Cardiac ventricle fibroblast (primary cell): ENCODE results near the gene RPL28. TPM values are rescaled to one million over a fixed set of nuclear protein-coding genes. Genes with fewer than 3 reads are reported as not detected.

Source experiments
- total RNA-seq: library from RNA; depleted of rRNA; stranded (reverse); fragments of >200 nt; gene quantifications from 2 replicates; pipeline ENCODE4 v1.2.3, GENCODE V29; 2015

RPL28 gene
- total RNA-seq, result 656 and 731 TPM in 2 replicates

DNA sequence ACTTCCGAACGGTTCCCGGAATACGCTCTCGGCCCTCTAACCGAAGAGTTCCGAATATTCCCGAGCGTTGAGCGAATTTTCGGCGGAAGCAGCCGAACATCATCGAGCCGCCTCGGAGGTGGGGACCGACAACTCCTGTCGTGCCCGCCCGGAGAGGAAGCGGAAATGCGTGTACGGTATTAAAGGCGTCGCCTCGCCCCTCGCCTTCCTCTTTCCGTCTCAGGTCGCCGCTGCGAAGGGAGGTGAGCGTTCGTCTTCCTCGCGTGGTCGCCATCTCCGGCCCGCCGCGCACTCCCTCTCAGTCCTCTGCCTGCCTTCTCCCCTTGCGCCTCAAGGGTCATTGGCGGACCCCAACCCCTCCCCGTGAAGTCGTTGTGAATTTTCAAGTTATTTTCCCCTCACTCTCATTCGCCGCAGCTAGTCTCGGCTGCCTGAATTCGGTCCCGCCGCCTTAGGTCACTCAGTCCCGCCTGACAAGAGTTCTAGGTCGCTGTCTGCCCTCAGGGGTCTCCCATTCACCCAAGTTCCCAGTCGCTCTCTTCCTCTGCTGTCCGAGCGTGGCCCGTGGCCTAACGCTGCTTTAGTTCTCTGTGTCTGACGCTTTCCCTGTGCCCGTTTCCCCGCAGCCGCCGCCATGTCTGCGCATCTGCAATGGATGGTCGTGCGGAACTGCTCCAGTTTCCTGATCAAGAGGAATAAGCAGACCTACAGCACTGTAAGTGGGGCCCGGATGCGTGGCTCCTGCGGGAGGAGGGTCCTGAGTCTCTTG is at the start of gene RPL28:
TSS of gene RPL28 (plus strand) at position 209 of the 769 bp plus-strand sequence. CDS start at position 635, 426 bp downstream.

DNA sequence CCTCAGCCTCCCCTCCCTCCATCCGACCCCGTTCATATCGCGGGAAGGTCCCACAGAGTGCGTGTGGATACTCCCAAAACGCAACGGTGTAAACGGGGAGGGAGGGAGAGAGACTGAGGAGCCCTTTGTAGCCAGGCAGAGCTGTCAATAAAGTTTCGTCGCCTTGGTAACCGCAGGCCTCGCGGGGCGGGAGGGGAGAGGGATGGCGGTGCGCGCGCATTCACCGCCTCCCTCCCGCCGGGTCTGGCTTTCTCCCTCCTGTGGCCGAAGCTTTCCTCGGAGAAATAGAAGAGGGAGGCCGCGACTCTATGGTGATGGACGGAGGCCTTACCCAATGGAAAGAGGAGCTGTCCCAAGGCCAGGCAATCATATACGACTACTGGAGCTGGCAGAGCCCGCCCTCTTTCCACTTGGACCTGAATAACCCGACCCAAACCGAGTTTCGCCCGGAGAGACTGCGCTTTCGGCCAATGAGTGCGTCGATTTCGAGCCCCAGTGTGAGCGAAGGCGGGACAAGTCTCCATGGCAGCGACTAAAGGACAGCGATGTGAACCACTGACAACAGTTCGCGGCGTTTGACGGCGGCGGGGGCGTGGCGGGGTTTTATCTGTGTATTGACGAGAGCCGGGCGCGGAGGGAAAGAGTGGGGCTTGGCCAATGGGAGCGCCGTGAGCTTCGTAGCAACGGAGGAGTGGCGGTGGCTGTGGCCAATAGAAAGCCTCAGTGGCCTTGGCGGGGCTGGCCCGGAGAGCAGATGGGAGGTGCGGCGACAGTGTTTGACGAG is 46.4 kb upstream of the RPL28 start, which contains the start of gene KMT5C:
TSS of gene KMT5C (plus strand) at position 772 of the 784 bp plus-strand sequence. CDS start 2,061 bp downstream, outside the sequence.

DNA sequence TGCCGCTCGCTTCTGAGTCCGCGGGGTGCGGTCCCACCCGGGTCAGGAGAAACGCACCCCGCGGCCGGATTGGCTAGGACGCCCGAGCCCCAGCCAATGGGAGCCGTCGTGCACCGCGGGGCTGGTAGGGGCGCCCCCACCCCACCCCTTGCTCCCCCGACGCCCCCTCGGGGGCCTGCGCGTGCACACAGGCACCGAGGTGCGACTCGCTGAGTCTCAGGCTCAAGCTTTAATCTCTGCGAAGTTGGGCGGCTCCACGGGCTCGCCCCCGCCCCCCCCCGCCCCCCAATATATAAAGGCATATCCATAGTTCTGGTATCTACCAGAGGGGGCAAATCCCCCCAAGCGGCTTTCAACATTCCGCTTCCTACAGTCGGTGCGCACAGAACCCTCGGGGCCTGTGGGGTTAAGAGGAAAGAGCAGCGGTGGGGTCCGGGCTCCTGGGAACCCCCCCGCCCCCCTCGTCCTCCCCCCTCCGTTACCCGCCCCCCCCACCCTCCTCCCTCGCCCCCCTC is 31.0 kb upstream of the RPL28 start, which contains the start of gene COX6B2:
TSS of gene COX6B2 (minus strand) at position 22 of the 515 bp plus-strand sequence. CDS start 198 bp downstream, outside the sequence.

DNA sequence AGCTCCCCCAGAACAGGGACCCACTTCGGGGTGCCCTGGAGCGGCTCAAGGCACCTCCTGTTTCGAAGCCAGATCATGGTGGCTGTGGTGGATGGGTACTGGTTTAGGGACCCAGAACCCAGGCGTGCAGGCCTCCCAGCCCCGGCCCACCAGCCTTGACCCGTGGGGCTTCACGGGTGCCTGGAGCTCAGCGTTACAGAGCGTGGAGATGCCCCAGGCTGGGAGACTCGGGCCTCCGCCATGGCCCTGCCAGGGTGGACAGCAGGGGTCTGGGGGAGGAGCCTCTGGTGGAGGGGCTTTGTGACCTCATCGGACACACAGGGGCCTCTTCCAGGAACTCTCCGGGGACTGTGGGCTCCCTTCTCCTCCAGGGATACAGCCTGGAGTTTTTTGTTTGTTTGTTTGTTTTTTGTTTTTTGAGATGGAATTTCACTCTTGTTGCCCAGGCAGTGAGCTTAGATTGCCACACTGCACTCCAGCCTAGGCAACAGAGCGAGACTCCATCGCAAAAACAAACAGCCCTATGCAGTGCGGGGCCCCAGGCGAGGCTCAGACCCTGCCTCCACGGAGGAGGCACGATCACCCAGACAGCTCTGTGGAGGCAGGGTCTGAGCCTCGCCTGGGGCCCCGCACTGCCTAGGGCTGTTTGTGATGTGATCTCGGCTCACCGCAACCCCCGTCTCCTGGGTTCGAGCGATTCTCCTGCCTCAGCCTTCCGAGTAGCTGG is 22.6 kb upstream of the RPL28 start, which contains the start of gene GARIN5B:
TSS of gene GARIN5B (minus strand) at position 271 of the 727 bp plus-strand sequence. CDS start at position 77, 194 bp downstream.

DNA sequence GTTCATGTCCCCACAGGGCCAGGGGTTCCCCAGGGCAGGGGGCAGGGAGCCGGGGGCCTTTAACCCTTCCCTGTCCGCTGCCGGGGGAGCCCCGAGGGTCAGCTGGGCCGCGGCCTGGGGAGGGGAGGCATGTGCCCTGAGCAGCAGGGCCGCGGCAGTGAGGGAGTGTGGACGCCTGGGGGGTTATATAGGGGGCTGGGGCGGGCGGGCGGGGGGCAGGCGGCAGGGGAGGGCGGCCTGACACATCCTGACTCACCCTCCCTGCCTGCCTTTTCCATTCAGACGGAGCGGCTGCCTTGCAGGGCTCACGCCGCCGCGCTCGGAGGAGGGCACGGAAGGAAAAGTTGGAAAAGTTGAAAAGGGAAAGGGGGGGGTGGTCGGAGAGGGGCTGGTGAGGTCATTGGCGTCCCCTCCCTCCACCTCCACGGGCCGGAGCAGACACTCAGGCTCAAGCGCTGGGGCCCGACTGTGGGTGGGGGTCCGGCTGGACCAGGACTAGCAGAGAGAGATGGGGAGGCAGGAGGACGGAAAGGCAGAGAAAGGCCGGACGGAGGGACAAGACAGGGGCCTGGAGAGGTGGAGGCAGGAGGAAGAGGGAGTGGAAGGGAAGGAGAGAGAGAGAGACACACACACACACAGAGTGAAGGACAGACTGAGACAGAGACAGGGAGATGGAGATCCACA is 15.3 kb upstream of the RPL28 start, which contains the start of gene IL11:
TSS of gene IL11 (minus strand) at position 159 of the 684 bp plus-strand sequence. CDS start at position 6, 153 bp downstream.

DNA sequence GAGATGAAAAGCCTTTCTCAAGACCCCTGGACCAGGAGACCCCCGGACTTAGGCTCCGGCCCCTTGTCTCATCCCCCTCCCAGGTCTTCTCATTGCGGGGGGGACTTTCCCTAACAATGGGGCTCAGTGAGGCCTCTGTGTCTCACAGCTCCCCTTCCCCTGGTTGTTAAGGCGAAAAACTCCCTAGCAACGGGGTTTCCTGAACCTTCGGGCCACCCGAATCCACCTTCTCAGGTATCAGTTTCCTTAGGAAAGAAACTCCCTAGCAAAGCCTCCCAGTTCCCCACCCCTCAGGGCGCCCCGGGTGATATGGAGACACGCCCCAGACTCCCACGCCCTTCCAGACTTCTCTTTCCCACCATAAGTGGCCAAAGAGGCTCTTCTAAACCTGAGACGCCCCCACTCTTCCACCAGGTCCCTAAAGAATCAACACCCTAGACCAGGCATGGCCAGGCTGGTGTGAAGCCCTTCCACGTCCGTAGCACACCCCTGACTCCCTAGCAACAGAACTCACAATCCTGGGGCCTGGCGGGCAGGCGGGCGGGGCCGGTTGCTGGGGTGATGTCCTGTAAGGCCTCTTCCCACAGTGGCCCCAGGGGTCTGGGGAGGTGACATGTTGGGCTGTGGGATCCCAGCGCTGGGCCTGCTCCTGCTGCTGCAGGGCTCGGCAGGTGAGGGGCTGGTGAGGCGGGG is 9.3 kb upstream of the RPL28 start, which contains the start of gene TMEM190:
TSS of gene TMEM190 (plus strand) at position 586 of the 693 bp plus-strand sequence. CDS start at position 614, 28 bp downstream.

DNA sequence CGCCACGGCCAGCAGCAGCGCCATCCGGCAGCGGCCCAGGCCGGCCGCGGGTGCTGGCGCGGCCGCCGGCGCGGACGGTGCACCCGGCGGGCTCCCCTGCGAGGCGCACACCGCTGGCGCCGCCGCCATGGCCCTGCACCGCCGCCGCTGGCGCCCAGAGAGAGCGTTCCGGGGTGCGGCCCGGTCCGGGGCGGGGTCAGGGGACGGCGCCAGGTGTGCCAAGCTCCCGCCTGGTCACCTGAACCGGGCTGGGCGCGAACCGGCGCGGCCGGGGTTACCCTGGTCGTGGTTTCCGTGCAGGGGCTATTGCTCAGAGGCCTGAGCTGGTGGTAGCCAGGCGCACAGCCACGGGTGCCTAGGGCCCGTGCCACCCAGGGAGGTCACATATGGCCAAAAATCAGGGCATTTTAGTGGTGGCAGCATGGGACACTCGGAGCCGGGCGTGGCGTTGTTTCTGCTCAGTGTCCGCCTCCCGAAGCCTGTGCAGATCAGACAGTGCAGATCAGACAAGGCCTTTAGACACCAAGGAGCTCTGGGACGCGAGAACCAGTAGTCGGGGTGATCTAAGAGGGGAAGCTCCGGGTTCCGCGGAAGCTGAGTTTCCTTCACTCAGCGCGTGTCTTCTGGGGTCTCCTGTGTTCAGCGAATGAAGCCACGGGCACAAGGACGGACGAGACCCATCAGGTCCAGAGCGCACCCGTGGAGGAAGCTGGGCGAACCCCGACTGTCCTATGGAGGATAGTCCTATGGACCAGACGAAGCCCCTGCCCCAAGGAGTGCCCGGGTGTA is 1.4 kb upstream of the RPL28 start, which contains the start of gene TMEM238:
TSS of gene TMEM238 (minus strand) at position 162 of the 789 bp plus-strand sequence. CDS start at position 129, 33 bp downstream.

DNA sequence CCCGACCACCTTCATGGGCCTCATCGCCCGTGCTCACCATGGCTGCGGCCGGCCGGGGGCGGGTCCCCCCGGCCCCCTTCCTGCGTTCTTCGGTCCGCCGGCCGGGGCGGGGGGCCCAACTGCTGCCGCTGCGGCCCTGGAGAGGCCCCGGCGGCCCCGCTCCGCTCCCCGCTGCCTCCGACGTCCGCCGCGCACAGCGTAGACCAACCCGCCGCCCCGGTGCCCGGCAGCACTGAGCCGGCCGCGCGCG is 21.7 kb downstream of the RPL28 start, which contains the start of gene UBE2S:
TSS of gene UBE2S (minus strand) at position 239 of the 250 bp plus-strand sequence. CDS start at position 40, 199 bp downstream.

DNA sequence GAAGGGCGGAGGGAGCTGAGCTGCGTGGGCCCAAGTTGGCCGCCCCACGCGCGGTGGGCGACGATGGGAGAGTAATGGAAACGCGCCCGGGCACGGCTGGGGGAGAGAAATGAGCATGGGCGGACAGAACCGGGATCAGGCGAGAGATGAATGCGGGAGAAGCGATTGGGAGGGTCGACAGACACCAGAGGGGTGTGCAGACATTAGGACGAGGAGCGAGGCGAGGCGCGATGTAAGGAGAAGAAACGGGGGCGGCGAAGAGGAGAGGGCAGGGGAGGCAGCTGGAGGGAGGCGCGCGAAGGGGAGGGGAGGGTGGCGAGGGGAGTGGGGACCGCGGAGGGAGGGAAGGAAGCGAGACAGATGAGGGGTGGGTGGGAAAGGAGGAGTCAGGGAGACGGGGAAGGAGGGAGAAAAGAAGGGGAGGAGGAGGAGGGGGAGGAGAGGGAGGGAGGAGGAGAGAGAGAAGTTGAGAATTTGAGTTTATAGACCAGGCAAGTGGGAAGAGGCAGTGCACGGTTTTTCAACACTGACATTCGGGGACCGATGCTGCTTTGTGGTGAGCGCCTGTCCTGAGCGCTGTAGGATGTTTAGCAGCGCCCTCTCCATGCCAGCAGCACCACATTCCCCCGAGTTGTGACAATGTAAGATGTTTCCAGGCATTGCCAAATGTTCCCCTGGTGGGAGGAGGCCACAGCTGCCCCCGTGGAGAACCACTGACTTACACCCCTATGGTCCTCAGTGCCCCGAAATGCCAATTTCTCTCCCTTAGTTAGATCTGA is 57.5 kb downstream of the RPL28 start, which contains the start of gene SHISA7:
TSS of gene SHISA7 (minus strand) at position 256 of the 779 bp plus-strand sequence. CDS start 437 bp downstream, outside the sequence.

Other genes with a start within 250 kb of the RPL28 start
- gene TNNT1, start 236.7 kb upstream of the RPL28 start, total RNA-seq, result not detected in 2 replicates
- gene TNNI3, start 228.2 kb upstream of the RPL28 start, total RNA-seq, result not detected in 2 replicates
- gene DNAAF3, start 219.3 kb upstream of the RPL28 start, total RNA-seq, result 0.34 TPM in 1 of 2 replicates, not detected in the other
- gene SYT5, start 205.6 kb upstream of the RPL28 start, total RNA-seq, result 0.25 TPM in 1 of 2 replicates, not detected in the other
- gene PTPRH, start 176.4 kb upstream of the RPL28 start, total RNA-seq, result 1.8 and 5.5 TPM in 2 replicates
- gene TMEM86B, start 157.2 kb upstream of the RPL28 start, total RNA-seq, result 0.44 and 0.73 TPM in 2 replicates
- 36.8 and 38.3 TPM in 2 replicates for gene PPP6R1, start 126.9 kb upstream of the RPL28 start, total RNA-seq
- gene HSPBP1, start 105.8 kb upstream of the RPL28 start, total RNA-seq, result 23.6 and 31.0 TPM in 2 replicates
- gene BRSK1, start 101.9 kb upstream of the RPL28 start, total RNA-seq, result 0.94 and 4.6 TPM in 2 replicates
- not detected in 2 replicates for gene TMEM150B, start 60.6 kb upstream of the RPL28 start, total RNA-seq
- gene KMT5C, start 46.1 kb upstream of the RPL28 start, total RNA-seq, result 4.2 and 8.7 TPM in 2 replicates
- gene COX6B2, start 31.2 kb upstream of the RPL28 start, total RNA-seq, result not detected in 2 replicates
- gene GARIN5B, start 22.7 kb upstream of the RPL28 start, total RNA-seq, result not detected in 2 replicates
- gene IL11, start 15.5 kb upstream of the RPL28 start, total RNA-seq, result 0.15 and 0.31 TPM in 2 replicates
- gene TMEM190, start 9.1 kb upstream of the RPL28 start, total RNA-seq, result not detected in 2 replicates
- 0.19 and 0.83 TPM in 2 replicates for gene TMEM238, start 1.6 kb upstream of the RPL28 start, total RNA-seq
- 22.0 and 33.7 TPM in 2 replicates for gene UBE2S, start 21.9 kb downstream of the RPL28 start, total RNA-seq
- not detected in 2 replicates for gene SHISA7, start 57.4 kb downstream of the RPL28 start, total RNA-seq
- gene ISOC2, start 75.7 kb downstream of the RPL28 start, total RNA-seq, result 84.9 and 94.9 TPM in 2 replicates
- gene C19orf85, start 78.8 kb downstream of the RPL28 start, total RNA-seq, result not detected in 2 replicates
- 5.8 and 8.5 TPM in 2 replicates for gene ZNF628, start 90.7 kb downstream of the RPL28 start, total RNA-seq
- 4.2 and 11.4 TPM in 2 replicates for gene NAT14, start 99.3 kb downstream of the RPL28 start, total RNA-seq
- gene SSC5D, start 102.5 kb downstream of the RPL28 start, total RNA-seq, result 70.0 and 81.2 TPM in 2 replicates
- gene SBK2, start 151.2 kb downstream of the RPL28 start, total RNA-seq, result not detected in 2 replicates
- gene SBK3, start 159.6 kb downstream of the RPL28 start, total RNA-seq, result not detected in 2 replicates
- 6.3 and 6.6 TPM in 2 replicates for gene ZNF579, start 194.9 kb downstream of the RPL28 start, total RNA-seq
- 4.9 and 7.0 TPM in 2 replicates for gene FIZ1, start 213.6 kb downstream of the RPL28 start, total RNA-seq
- 17.9 and 21.6 TPM in 2 replicates for gene ZNF524, start 214.4 kb downstream of the RPL28 start, total RNA-seq
- gene ZNF865, start 219.7 kb downstream of the RPL28 start, total RNA-seq, result 6.8 and 7.6 TPM in 2 replicates
- gene ZNF784, start 238.6 kb downstream of the RPL28 start, total RNA-seq, result 2.1 and 4.0 TPM in 2 replicates